DLD1 (cell line): Measurements from ENCODE around the gene NTNG2.

Experiments used
- in situ Hi-C: cut with HindIII; loops from 2 replicates; pipeline ENCODE4 v1.10.0; 2017; ENCODE audit warnings: low sequenced_read_pairs

NTNG2 gene

GRCh38 chr9:132232522-132232921 is 70.7 kb downstream of the NTNG2 start:
- in situ Hi-C loops = loop anchor here (25.0 kb wide), 1 partner anchor 420 kb away; no protein-coding TSS in a partner anchor

GRCh38 chr9:132233138-132233537 is 71.3 kb downstream of the NTNG2 start:
- in situ Hi-C loops = loop anchor here (25.0 kb wide), 1 partner anchor 421 kb away; no protein-coding TSS in a partner anchor

DNA sequence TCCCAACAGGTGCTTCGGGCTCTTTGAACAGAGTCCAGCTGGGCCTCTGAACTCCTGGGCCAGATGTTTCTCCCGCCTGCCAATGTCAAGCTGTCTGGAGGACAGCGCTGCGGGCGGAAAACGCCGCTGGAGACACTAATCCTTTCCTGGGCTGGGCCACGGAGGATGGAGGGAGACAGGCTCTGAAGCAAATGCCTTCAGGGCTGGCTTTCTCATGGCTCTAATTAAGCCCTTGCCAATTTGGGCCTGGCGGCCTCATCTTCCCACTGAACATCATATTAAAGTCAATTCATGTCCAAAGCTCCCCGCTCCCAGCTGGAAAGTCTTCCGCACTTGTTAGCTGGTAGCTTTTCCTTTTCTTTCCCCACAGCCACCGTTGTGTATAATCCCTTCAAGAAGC is 72.7 kb downstream of the NTNG2 start:
- in situ Hi-C loops = loop anchor here (25.0 kb wide), 1 partner anchor 422 kb away; no protein-coding TSS in a partner anchor

- in situ Hi-C loops = loop anchor here (25.0 kb wide), 1 partner anchor 423 kb away; no protein-coding TSS in a partner anchor
Measured at GRCh38 chr9:132235125-132235524, 73.3 kb downstream of the NTNG2 start.

GRCh38 chr9:132235894-132236661 is 74.2 kb downstream of the NTNG2 start:
- in situ Hi-C loops = loop anchor here (25.0 kb wide), 1 partner anchor 424 kb away; no protein-coding TSS in a partner anchor

GRCh38 chr9:132236662-132237311 is 74.9 kb downstream of the NTNG2 start:
- in situ Hi-C loops = loop anchor here (25.0 kb wide), 1 partner anchor 424 kb away; no protein-coding TSS in a partner anchor

GRCh38 chr9:132237481-132237880 is 75.6 kb downstream of the NTNG2 start:
- in situ Hi-C loops = loop anchor here (25.0 kb wide), 1 partner anchor 425 kb away; no protein-coding TSS in a partner anchor

DNA sequence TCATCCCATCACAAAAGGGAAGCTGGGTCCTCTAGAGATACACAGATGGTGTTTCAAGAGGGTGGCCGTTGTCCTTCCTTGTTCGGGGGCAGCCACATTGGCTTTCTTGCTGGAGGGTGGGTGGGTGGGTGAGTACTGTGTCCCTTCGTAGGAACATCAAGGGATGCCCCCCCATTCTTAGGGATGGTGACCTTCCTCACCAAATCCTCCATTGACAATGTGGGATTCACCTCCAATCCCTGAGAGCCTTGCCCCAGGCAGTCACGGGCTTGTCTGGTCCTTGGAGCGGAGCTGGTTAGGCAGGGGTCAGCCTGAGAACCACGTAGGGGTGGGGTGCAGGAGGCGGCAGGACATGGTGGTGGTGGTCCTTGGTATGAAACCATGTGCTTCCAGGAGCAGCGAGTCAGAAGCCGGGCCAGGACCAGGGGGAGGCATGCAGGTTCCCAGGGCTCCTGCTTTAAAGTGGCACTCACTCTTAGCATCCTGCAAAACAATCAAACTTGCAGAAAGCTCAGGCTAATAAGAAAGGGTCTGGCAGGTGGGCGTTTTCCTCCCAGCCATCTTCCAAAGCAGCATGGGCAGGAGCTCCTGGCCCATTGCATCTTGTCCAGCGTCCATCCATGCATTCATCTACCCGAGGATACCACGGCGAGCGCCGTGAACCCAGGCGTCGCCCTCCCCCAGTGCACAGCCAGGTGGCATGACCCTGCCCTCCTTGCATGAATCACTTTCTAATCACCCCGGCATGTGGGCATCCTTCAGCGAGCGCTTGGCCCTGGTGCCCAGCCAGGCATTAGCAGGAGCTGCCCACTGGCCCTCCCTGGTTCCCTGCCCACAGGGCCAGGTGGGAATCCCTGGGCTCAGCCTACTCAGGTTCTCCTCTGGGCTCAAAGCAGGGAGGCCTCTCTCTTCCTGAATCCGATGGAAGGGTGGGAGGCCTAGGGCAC is 76.4 kb downstream of the NTNG2 start:
- in situ Hi-C loops = loop anchor here (25.0 kb wide), 1 partner anchor 426 kb away; no protein-coding TSS in a partner anchor

- in situ Hi-C loops = loop anchor here (25.0 kb wide), 1 partner anchor 427 kb away; no protein-coding TSS in a partner anchor
Measured at GRCh38 chr9:132238992-132239391, 77.1 kb downstream of the NTNG2 start.

GRCh38 chr9:132239518-132239917 is 77.7 kb downstream of the NTNG2 start:
- in situ Hi-C loops = loop anchor here (25.0 kb wide), 1 partner anchor 427 kb away; no protein-coding TSS in a partner anchor

DNA sequence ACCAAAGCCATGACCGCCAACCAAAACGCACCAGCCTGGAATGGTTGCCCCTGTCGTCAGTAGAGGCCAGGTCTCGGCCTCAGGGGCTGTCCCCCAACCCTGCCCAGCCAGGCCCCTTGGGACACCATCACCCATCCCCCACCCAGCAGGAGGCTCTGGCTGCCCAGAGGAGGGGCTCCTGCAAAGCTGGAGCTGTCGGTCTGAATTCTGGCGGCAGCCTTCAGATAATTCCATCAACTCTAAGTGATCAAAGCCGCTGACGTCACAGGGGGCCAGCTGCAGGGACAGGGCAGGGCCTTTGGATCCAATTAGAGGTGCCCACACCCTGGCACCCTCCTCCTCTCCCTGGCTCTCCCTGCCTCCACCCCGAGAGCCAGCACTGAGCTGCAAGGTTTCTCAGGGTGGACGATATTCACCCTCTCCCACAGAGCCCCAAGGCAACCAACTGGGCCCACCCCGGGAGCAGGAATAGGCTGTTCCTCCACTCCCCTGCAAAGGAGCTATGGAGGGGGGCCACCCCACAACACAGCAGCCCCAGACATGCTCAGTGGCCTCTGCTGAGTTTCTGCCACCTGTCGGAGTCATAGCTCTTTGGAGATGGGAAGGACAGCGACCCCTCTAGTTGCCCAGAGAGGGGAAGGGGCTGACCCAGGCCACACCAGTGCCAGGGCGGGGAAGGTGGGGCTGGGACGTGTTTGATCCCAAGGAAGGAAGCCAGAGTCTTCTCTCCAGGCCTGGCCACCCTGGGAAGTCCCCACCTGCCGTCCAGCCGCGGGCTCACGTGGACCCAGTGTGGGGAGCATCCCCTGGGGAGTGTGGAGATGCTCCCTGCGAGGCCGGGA is 78.4 kb downstream of the NTNG2 start:
- in situ Hi-C loops = loop anchor here (25.0 kb wide), 1 partner anchor 428 kb away; no protein-coding TSS in a partner anchor

GRCh38 chr9:132240841-132241482 is 79.1 kb downstream of the NTNG2 start:
- in situ Hi-C loops = loop anchor here (25.0 kb wide), 1 partner anchor 429 kb away; no protein-coding TSS in a partner anchor

- in situ Hi-C loops = loop anchor here (25.0 kb wide), 1 partner anchor 429 kb away; no protein-coding TSS in a partner anchor
Measured at GRCh38 chr9:132241483-132241839, 79.6 kb downstream of the NTNG2 start.

- in situ Hi-C loops = loop anchor here (25.0 kb wide), 1 partner anchor 430 kb away; no protein-coding TSS in a partner anchor
Measured at GRCh38 chr9:132241840-132242620, 80.2 kb downstream of the NTNG2 start.

DNA sequence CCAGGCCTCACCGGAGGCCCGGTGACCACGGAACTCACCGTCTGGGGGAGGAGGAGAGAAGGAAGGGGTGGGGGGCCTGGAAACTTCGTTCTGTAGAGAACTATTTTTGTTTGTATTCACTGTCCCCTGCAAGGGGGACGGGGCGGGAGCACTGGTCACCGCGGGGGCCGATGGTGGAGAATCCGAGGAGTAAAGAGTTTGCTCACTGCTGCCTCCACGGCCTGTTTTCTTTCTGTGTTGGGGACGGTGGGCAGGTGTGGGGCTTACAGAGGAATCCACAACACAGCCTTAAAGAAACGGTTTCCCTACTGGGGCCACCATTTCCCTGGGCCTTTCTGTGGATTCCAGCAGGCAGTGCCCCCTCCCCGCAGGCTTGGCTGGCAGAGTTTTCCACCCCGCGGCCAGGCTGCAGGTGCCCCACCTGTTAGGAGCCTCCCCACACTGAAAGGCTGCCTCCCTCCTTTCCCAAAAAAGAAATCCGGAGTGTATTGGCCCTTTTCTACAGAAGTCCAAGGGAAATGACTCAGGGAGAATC is 80.8 kb downstream of the NTNG2 start:
- in situ Hi-C loops = loop anchor here (25.0 kb wide), 1 partner anchor 430 kb away; no protein-coding TSS in a partner anchor

DNA sequence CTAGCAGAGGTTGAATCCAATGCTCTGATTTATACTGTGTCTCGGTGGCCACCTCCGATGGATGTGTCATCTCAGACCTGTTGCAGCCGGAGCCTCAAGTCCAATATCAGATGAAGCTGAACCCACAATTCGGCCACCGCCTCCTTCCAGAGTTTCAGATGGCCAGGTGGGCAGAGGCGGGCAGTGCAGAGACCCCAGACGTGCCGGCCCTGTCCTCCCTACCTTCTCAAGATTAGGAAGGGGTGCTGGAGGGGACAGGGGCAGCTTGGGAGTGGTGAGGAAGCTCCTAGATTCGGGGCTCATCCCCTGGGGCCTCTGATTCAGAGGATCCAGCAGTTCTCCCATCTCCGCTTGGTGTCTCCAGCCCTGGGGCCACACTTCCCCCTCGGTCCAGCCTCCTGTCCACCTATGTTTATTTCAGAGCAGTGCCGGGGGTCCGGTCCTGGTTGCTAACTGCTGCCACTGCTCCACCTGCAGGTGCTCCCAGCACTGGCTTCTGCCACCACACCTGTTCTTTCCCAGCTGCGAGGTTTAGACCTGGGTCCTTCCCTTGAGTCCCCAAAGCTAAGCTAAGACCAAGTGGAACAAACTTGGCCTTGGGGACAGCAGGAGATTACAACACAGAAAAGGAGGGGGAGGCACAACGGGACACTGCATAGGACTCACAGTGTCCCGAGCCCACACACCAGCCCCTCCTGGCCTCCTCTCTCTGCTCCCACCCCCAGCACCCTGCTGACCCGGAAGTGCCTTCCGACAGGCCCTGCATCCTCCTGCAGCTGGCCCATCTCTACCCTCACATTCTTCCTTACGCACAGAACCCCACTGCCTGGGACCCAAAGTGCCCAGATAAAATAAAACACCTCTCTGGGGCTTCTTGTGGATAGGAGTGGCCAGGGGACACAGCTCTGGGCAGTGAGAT is 81.6 kb downstream of the NTNG2 start:
- in situ Hi-C loops = loop anchor here (25.0 kb wide), 1 partner anchor 431 kb away; no protein-coding TSS in a partner anchor
